ENCODE data around the gene LRRC72.

DNA sequence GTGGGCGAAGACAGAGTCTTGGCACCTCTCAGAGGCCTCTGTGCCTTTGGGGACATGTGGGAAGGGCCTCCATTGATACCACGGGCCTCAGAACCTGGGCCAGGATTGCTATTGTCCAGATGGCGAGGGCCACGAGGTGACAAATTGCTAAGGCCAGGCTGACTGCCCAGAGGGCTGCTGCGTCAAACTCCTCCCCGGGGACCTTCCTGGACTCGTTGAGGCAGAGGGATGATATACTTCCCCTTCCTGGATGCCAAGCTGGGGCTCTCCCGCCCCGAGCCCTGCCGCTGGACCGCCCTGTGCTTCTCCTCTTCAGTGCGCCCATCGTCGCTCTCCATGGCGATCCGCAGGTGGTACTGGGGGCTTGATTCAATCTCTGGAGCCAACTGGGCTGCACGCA lies 58.9 kb downstream of the LRRC72 start:
- TF ChIP-seq SUZ12 (IDR thresholded peaks at IDR 0.05; ENCODE audit: extremely low read depth, insufficient read depth, insufficient read length) (no peak), ZNF274 (IDR thresholded peaks at IDR 0.05; ENCODE audit: low read depth, low read length) (no peak), YY1 (IDR thresholded peaks at IDR 0.05; ENCODE audit: insufficient read depth, insufficient read length) (no peak)
